PFSK-1 (cell line): ENCODE measurements around the gene ATXN1.

Experiments
- FOXP2 ChIP-seq: optimal IDR thresholded peaks from 2 replicates; pipeline ENCODE3; 2011; ENCODE audit warnings: borderline replicate concordance, control low read depth, inconsistent platforms; ENCODE audit not compliant: insufficient read depth; ENCODE audit errors: extremely low read length, extremely low read depth
- POLR2AphosphoS5 ChIP-seq: IDR thresholded peaks from 2 replicates; pipeline ENCODE4 v1.6.1; 2012; ENCODE audit warnings: low read depth, mild to moderate bottlenecking, control low read depth, low read length, moderate library complexity
- REST ChIP-seq, 2 experiments: IDR thresholded peaks; 2 replicates each; pipeline versions ENCODE4 v1.6.1 to v1.8.0; 2011 to 2012; ENCODE audit warnings: low read depth in 2 of 2, low read length in 2 of 2, control low read depth in 1 of 2, inconsistent platforms in 1 of 2, mild to moderate bottlenecking in 1 of 2, moderate library complexity in 1 of 2; ENCODE audit not compliant: insufficient read depth in 1 of 2
- SIN3A ChIP-seq: IDR thresholded peaks from 2 replicates; pipeline ENCODE4 v1.6.1; 2012; ENCODE audit warnings: mild to moderate bottlenecking, low read length, moderate library complexity, borderline replicate concordance; ENCODE audit not compliant: insufficient read depth
- TAF1 ChIP-seq: IDR thresholded peaks from 2 replicates; pipeline ENCODE4 v1.6.1; 2012; ENCODE audit warnings: low read length, control low read depth, borderline replicate concordance; ENCODE audit not compliant: insufficient read depth

The ATXN1 gene

DNA sequence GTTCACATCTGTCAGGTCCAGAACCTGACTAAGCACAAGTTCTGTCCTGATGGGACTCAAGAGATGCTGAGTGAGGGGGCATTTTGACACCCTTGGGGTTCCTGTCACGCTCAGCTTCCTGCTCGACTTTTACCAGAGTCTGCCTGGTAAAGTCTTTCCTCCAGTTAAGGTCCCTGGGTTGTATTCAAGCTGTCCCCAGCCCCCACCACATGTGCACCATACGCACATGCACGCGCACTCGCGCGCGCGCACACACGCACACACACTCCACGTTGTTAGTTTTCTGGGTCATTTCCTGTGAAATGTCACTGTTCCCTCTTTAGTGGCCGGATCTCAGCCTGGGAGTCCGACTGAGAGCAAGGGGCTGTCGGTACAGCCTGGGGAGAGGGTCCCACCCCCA is 356.8 kb downstream of the ATXN1 start:
- TF ChIP-seq SIN3A = no peak
- no peak for TF ChIP-seq POLR2AphosphoS5
- no peak for TF ChIP-seq FOXP2
- TF ChIP-seq REST (IDR thresholded peaks at IDR 0.05; ENCODE audit: insufficient read depth in 1 of 2, low read depth in 2 of 2, low read length in 2 of 2) = no peak
- no peak for TF ChIP-seq TAF1

DNA sequence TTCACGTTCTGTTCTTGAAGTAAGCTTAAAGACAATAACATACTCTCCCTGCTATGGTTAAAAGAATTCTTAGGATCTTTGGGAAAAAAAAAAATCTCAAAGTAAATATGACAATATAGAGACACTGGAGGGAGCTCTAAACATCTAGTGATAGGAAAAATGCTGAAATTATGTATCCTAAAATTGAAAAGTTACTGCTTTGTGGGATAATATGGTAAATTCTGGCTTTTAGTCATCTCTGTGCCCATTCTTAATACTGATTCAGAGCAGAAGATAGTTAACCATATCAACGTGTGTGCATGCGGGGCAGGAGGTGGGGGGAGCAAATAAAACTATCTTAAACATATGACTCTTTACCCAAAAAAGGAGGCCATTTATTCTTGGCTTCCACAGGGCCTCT is 357.4 kb downstream of the ATXN1 start:
- TF ChIP-seq TAF1 (no peak), REST (IDR thresholded peaks at IDR 0.05; ENCODE audit: insufficient read depth in 1 of 2, low read depth in 2 of 2, low read length in 2 of 2) (no peak), FOXP2 (no peak), SIN3A (no peak), POLR2AphosphoS5 (no peak)

DNA sequence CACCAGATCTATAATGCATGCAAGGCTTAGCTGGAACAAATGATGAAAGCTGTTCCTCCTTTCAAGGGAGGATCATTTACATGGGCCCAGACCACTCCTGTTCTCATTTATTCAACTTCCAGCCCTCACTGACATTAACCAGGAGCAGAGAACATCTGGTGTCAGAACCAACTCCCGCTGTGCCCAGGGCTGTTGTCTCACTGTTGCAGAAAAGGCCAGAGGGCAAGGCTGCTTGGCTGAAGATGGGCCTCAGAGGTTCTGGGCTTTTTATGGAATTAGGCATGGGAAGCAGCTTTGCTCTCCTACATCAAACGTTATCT is 358.7 kb downstream of the ATXN1 start:
- no peak for TF ChIP-seq SIN3A
- no peak for TF ChIP-seq POLR2AphosphoS5
- TF ChIP-seq REST (IDR thresholded peaks at IDR 0.05; ENCODE audit: insufficient read depth in 1 of 2, low read depth in 2 of 2, low read length in 2 of 2) = no peak
- TF ChIP-seq TAF1 = no peak
- no peak for TF ChIP-seq FOXP2

GRCh38 chr6:16400248-16400760 is 361.0 kb downstream of the ATXN1 start:
- no peak for TF ChIP-seq SIN3A
- TF ChIP-seq REST (IDR thresholded peaks at IDR 0.05; ENCODE audit: insufficient read depth in 1 of 2, low read depth in 2 of 2, low read length in 2 of 2) = no peak
- no peak for TF ChIP-seq FOXP2
- TF ChIP-seq TAF1 = no peak
- no peak; the same call in 1 of the 2 replicates for TF ChIP-seq POLR2AphosphoS5

DNA sequence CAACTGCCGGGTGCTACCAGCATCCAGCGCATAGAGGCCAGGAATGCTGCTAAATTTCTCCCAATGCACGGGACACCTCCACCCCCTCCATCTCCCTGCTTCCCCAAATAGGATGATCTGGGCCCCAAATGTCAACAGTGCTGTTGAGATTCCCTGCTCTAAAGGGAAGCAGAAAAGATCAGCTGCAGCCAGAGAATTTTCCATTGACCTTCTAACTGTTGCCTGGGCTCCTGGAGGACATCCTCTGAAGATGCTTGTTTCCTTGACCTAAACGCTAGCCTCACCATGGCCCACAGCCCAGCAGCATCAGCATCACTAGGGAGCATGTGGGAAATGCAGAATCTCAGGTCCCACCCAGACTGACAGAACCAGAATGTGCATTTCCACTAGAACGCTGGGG is 361.6 kb downstream of the ATXN1 start:
- TF ChIP-seq REST (IDR thresholded peaks at IDR 0.05; ENCODE audit: insufficient read depth in 1 of 2, low read depth in 2 of 2, low read length in 2 of 2) (no peak), POLR2AphosphoS5 (no peak; the same call in 1 of the 2 replicates), FOXP2 (no peak), SIN3A (no peak), TAF1 (no peak)
